IPS-15b (cell line): Measurements from ENCODE around the gene KRTAP10-12.
"Not testable (repeated sequence)": the region's sequence is repeated elsewhere in the genome, so short reads cannot be mapped to it uniquely, and the experiment has no call there.

ENCODE experiments used
- H3K27me3 ChIP-seq: one replicate; pipeline ENCODE4 v1.6.1; 2013; ENCODE audit warnings: low read length; ENCODE audit not compliant: control insufficient read depth, insufficient read depth
- H3K36me3 ChIP-seq: one replicate; pipeline ENCODE4 v1.6.1; 2013; ENCODE audit warnings: low read length; ENCODE audit not compliant: control insufficient read depth, insufficient read depth
- H3K4me1 ChIP-seq: one replicate; pipeline ENCODE4 v1.6.1; 2013; ENCODE audit warnings: mild to moderate bottlenecking, low read length; ENCODE audit not compliant: control insufficient read depth, insufficient read depth
- H3K4me3 ChIP-seq: one replicate; pipeline ENCODE4 v1.5.1; 2013; ENCODE audit warnings: low read depth, low read length
- H3K9ac ChIP-seq: one replicate; pipeline ENCODE4 v1.6.1; 2013; ENCODE audit warnings: low read depth, mild to moderate bottlenecking, low read length
- H3K9me3 ChIP-seq: one replicate; pipeline ENCODE4 v1.6.1; 2013; ENCODE audit warnings: mild to moderate bottlenecking, low read length; ENCODE audit not compliant: control insufficient read depth, insufficient read depth

The KRTAP10-12 gene

GRCh38 chr21:44697172-44697810 is at the start of gene KRTAP10-12:
TSS of gene KRTAP10-12 (plus strand) at chr21:44697172. CDS start at chr21:44697202, 30 bp downstream.
- H3K9ac ChIP-seq, H3K36me3 ChIP-seq, H3K9me3 ChIP-seq, H3K27me3 ChIP-seq: not testable (repeated sequence)
- peak within 1 kb of the TSS; percentile 32 for H3K4me3 ChIP-seq
- peaks cover 17% of the 10 kb centered on the region for H3K4me1 ChIP-seq

GRCh38 chr21:44647222-44647552 is 49.8 kb upstream of the KRTAP10-12 start:
- H3K4me3 ChIP-seq: no peak overlapping the region
- H3K9me3 ChIP-seq: no peaks in the 10 kb centered on the region
- no peaks in the 10 kb centered on the region for H3K36me3 ChIP-seq
- peak overlapping the region; percentile 2 for H3K9ac ChIP-seq
- H3K4me1 ChIP-seq: no peaks in the 10 kb centered on the region
- no peaks in the 10 kb centered on the region for H3K27me3 ChIP-seq

- H3K27me3 ChIP-seq: no peaks in the 10 kb centered on the region
- H3K4me1 ChIP-seq: no peaks in the 10 kb centered on the region
- H3K9ac ChIP-seq: no peak overlapping the region
- H3K36me3 ChIP-seq: no peaks in the 10 kb centered on the region
- H3K4me3 ChIP-seq: no peak overlapping the region
- no peaks in the 10 kb centered on the region for H3K9me3 ChIP-seq
These were observed 48.2 kb upstream of the KRTAP10-12 start for GRCh38 chr21:44648557-44649311.

- no peak overlapping the region for H3K9ac ChIP-seq
- H3K4me3 ChIP-seq: no peak overlapping the region
- H3K4me1 ChIP-seq: no peaks in the 10 kb centered on the region
- no peaks in the 10 kb centered on the region for H3K27me3 ChIP-seq
- no peaks in the 10 kb centered on the region for H3K9me3 ChIP-seq
- no peaks in the 10 kb centered on the region for H3K36me3 ChIP-seq
These were observed 47.4 kb upstream of the KRTAP10-12 start for GRCh38 chr21:44649521-44650100.

- no peaks in the 10 kb centered on the region for H3K27me3 ChIP-seq
- H3K4me1 ChIP-seq: no peaks in the 10 kb centered on the region
- H3K9me3 ChIP-seq: no peaks in the 10 kb centered on the region
- H3K4me3 ChIP-seq: no peak overlapping the region
- H3K9ac ChIP-seq: no peak overlapping the region
- H3K36me3 ChIP-seq: no peaks in the 10 kb centered on the region
These were observed 46.6 kb upstream of the KRTAP10-12 start for GRCh38 chr21:44650265-44650972.

- Histone ChIP-seq H3K9ac (no peak overlapping the region), H3K36me3 (no peaks in the 10 kb centered on the region), H3K4me1 (no peaks in the 10 kb centered on the region), H3K4me3 (no peak overlapping the region), H3K27me3 (no peaks in the 10 kb centered on the region), H3K9me3 (no peaks in the 10 kb centered on the region)
These were observed 45.8 kb upstream of the KRTAP10-12 start for GRCh38 chr21:44650973-44651675.

- Histone ChIP-seq H3K4me3 (no peak overlapping the region), H3K4me1 (no peaks in the 10 kb centered on the region), H3K36me3 (no peaks in the 10 kb centered on the region), H3K9ac (no peak overlapping the region), H3K27me3 (no peaks in the 10 kb centered on the region), H3K9me3 (no peaks in the 10 kb centered on the region)
These were observed 43.8 kb upstream of the KRTAP10-12 start for GRCh38 chr21:44653123-44653522.

- H3K9me3 ChIP-seq: no peaks in the 10 kb centered on the region
- no peak overlapping the region for H3K4me3 ChIP-seq
- no peaks in the 10 kb centered on the region for H3K27me3 ChIP-seq
- H3K4me1 ChIP-seq: peaks cover under 1% of the 10 kb centered on the region
- no peak overlapping the region for H3K9ac ChIP-seq
- no peaks in the 10 kb centered on the region for H3K36me3 ChIP-seq
These were observed 43.1 kb upstream of the KRTAP10-12 start for GRCh38 chr21:44653656-44654575.

- Histone ChIP-seq H3K4me3 (no peak within 1 kb of the TSS), H3K27me3 (no peaks in the 10 kb centered on the region), H3K9me3 (no peaks in the 10 kb centered on the region), H3K4me1 (peaks cover 7% of the 10 kb centered on the region), H3K36me3 (no peaks in the 10 kb centered on the region), H3K9ac (no peak within 1 kb of the TSS)
These were observed 42.3 kb upstream of the KRTAP10-12 start, which contains the start of gene KRTAP12-4 for GRCh38 chr21:44654576-44655175. TSS of gene KRTAP12-4 (minus strand) at chr21:44654659. CDS start at chr21:44654614, 45 bp downstream.

- Histone ChIP-seq H3K9me3 (no peaks in the 10 kb centered on the region), H3K4me1 (peaks cover 16% of the 10 kb centered on the region), H3K27me3 (no peaks in the 10 kb centered on the region), H3K9ac (no peak overlapping the region), H3K4me3 (no peak overlapping the region), H3K36me3 (no peaks in the 10 kb centered on the region)
These were observed 40.1 kb upstream of the KRTAP10-12 start for GRCh38 chr21:44656868-44657267.
